ENCODE data around the gene ST6GALNAC3.

ST6GALNAC3 gene

DNA sequence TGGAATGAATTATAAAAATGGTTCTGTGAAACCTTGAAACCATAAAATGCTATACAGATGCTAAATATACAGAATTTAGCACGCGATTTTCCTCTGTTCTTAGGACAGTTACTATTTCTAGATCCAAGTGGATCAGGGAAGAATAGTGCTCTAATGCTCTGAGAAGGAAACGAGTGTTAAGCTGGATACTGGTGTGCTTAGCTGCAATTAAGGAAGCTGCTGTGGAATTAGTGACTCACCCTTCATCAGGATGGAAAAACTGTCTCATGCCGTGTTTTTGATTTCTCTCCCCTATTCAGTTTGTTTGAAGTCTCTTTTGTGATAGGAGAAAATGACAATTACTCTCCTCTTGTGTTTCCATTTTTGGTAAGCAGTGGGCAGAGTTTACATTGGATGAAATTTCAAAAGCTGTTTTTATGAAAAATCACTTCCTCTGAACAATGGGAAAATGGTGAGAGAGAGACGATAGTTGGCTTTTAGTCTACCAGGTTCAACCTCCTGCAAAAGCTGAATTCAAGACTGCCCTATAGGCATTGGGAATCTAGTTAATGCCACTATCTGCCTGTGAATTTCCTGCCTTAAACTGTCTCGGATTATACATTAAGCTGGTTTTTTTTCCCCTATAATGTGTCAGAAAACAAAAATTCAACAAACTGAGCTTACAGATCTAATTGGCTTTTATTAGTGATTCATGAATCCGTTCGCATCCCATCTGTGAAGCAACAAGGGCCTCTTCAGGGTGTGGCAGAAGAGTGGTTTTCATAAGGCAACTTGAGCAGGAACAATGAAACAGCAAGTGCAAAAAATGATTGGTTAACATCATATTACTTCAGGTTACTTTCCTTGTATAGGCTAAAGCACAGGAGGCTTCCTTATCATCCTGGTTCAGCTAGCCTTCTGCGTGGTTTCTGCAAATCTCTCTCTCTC is 179.8 kb downstream of the ST6GALNAC3 start (continued):
- TF ChIP-seq ZFP41 (tag by site-specific recombination; IDR thresholded peaks at IDR 0.05; ENCODE audit: borderline replicate concordance) (no peak), PRDM1 (tag by site-specific recombination; IDR thresholded peaks at IDR 0.05) (peak; percentile 70), ZNF585B (tag by site-specific recombination; IDR thresholded peaks at IDR 0.05) (no peak), ZNF473 (tag by site-specific recombination; IDR thresholded peaks at IDR 0.05) (no peak), ZNF138 (tag by site-specific recombination; IDR thresholded peaks at IDR 0.05; ENCODE audit: borderline replicate concordance) (no peak), SALL2 (tag by site-specific recombination; IDR thresholded peaks at IDR 0.05; ENCODE audit: borderline replicate concordance) (no peak), ATF2 (tag by site-specific recombination; IDR thresholded peaks at IDR 0.05; ENCODE audit: low read depth) (no peak), ZXDB (tag by site-specific recombination; IDR thresholded peaks at IDR 0.05) (no peak), ZNF335 (tag by site-specific recombination; conservative IDR thresholded peaks at IDR 0.05) (0 out of 2 replicates have a peak, but pooled peaks have one; percentile 24), ZNF600 (tag by site-specific recombination; IDR thresholded peaks at IDR 0.05) (peak; percentile 64; the same call in 1 of the 2 replicates), TCF7L2 (IDR thresholded peaks at IDR 0.05; ENCODE audit: borderline replicate concordance, low read depth, low read length) (no peak), PRDM6 (tag by site-specific recombination; IDR thresholded peaks at IDR 0.05) (peak; percentile 74), ZNF664 (tag by site-specific recombination; IDR thresholded peaks at IDR 0.05) (no peak), PATZ1 (tag by site-specific recombination; IDR thresholded peaks at IDR 0.05) (no peak), GLIS1 (tag by site-specific recombination; IDR thresholded peaks at IDR 0.05) (no peak), FEZF1 (tag by site-specific recombination; IDR thresholded peaks at IDR 0.05) (no peak), KLF16 (tag by site-specific recombination; IDR thresholded peaks at IDR 0.05) (no peak), ZNF423 (tag by site-specific recombination; IDR thresholded peaks at IDR 0.05) (no peak), OSR2 (tag by site-specific recombination; IDR thresholded peaks at IDR 0.05) (no peak), ZNF530 (tag by site-specific recombination; IDR thresholded peaks at IDR 0.05; ENCODE audit: low read depth) (no peak), EGR2 (tag by site-specific recombination; IDR thresholded peaks at IDR 0.05; ENCODE audit: low read depth) (no peak), KLF1 (tag by site-specific recombination; IDR thresholded peaks at IDR 0.05) (no peak), ZNF302 (tag by site-specific recombination; IDR thresholded peaks at IDR 0.05; ENCODE audit: low read depth) (no peak)
- TF ChIP-seq, protein P1, sequence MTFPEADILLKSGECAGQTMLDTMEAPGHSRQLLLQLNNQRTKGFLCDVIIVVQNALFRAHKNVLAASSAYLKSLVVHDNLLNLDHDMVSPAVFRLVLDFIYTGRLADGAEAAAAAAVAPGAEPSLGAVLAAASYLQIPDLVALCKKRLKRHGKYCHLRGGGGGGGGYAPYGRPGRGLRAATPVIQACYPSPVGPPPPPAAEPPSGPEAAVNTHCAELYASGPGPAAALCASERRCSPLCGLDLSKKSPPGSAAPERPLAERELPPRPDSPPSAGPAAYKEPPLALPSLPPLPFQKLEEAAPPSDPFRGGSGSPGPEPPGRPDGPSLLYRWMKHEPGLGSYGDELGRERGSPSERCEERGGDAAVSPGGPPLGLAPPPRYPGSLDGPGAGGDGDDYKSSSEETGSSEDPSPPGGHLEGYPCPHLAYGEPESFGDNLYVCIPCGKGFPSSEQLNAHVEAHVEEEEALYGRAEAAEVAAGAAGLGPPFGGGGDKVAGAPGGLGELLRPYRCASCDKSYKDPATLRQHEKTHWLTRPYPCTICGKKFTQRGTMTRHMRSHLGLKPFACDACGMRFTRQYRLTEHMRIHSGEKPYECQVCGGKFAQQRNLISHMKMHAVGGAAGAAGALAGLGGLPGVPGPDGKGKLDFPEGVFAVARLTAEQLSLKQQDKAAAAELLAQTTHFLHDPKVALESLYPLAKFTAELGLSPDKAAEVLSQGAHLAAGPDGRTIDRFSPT (tag by site-specific recombination; IDR thresholded peaks at IDR 0.05), result no peak
- TF ChIP-seq, protein P2, sequence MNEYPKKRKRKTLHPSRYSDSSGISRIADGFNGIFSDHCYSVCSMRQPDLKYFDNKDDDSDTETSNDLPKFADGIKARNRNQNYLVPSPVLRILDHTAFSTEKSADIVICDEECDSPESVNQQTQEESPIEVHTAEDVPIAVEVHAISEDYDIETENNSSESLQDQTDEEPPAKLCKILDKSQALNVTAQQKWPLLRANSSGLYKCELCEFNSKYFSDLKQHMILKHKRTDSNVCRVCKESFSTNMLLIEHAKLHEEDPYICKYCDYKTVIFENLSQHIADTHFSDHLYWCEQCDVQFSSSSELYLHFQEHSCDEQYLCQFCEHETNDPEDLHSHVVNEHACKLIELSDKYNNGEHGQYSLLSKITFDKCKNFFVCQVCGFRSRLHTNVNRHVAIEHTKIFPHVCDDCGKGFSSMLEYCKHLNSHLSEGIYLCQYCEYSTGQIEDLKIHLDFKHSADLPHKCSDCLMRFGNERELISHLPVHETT (tag by site-specific recombination; IDR thresholded peaks at IDR 0.05), result 0 out of 2 replicates have a peak, but pooled peaks have one; percentile 28
- TF ChIP-seq, protein P3, sequence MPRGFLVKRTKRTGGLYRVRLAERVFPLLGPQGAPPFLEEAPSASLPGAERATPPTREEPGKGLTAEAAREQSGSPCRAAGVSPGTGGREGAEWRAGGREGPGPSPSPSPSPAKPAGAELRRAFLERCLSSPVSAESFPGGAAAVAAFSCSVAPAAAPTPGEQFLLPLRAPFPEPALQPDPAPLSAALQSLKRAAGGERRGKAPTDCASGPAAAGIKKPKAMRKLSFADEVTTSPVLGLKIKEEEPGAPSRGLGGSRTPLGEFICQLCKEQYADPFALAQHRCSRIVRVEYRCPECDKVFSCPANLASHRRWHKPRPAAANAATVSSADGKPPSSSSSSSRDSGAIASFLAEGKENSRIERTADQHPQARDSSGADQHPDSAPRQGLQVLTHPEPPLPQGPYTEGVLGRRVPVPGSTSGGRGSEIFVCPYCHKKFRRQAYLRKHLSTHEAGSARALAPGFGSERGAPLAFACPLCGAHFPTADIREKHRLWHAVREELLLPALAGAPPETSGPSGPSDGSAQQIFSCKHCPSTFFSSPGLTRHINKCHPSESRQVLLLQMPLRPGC (tag by site-specific recombination; IDR thresholded peaks at IDR 0.05), result peak; percentile 49; the same call in 1 of the 2 replicates
- TF ChIP-seq, protein P4, sequence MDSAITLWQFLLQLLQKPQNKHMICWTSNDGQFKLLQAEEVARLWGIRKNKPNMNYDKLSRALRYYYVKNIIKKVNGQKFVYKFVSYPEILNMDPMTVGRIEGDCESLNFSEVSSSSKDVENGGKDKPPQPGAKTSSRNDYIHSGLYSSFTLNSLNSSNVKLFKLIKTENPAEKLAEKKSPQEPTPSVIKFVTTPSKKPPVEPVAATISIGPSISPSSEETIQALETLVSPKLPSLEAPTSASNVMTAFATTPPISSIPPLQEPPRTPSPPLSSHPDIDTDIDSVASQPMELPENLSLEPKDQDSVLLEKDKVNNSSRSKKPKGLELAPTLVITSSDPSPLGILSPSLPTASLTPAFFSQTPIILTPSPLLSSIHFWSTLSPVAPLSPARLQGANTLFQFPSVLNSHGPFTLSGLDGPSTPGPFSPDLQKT (IDR thresholded peaks at IDR 0.05; ENCODE audit: borderline replicate concordance, low read depth, low read length), result no peak

All from HEK293 (cell line).